HG03196 (cell line): Measurements from ENCODE around the gene NFKBIL1.

ENCODE experiments used
- ATAC-seq: cut with Tn5 transposase; IDR thresholded peaks from one replicate; pipeline ENCODE4 v1.9.1; 2021; ENCODE audit not compliant: unreplicated experiment

The NFKBIL1 gene

DNA sequence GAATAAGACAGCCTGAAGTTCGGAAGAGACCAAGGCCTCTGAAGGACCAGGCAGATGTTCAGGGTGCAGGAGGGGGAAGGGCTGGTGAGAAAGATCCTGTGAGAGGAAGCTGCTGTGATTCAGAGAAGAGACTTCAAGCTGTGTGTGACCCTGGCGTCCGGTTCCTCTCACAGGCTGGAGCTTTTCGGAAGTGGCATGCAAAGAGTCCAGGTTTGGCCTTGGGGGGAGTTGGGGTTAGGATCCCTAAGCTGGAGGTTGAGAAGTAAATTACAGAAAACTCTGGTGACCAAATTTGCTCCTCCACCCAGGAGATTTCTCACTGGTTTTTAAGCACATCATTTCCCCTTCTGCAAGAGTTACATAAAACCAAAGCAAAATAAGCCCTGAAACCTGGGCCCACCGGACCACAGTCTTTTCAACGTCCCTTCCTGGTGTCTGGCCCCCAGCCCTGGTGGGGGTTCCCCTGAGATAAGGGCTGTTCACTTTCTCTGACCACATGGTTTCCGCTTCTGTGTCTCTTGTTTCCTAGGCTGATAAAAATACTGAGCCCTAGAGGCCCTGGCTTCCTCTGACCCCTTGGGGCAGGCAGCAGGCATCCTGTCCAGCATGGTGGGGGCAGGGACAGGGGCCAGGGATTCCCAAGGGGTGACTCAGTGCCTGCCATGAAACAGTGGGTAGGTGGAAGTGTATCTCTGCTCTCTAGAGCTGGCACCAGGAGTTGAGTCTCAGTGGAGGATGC lies 12.7 kb downstream of the NFKBIL1 start:
- ATAC-seq, result peak; percentile 74

DNA sequence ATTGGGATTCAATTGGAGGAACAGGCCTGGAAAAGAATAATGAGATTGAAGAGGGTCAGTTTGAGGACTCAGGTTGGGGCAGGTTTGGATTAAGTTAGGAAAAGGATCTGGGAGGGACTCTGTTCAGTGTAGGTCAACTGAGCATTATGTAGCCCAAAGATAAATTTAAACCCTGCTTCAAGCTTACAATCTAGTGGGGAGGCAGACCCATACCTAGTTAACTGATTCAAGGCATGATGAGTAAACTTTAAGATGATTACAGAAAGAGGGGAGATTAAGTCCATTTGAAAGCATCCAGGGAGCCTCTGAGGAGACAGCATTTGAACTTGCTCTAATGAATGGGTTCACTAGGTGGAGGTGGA lies 13.3 kb downstream of the NFKBIL1 start:
- no peak for ATAC-seq

DNA sequence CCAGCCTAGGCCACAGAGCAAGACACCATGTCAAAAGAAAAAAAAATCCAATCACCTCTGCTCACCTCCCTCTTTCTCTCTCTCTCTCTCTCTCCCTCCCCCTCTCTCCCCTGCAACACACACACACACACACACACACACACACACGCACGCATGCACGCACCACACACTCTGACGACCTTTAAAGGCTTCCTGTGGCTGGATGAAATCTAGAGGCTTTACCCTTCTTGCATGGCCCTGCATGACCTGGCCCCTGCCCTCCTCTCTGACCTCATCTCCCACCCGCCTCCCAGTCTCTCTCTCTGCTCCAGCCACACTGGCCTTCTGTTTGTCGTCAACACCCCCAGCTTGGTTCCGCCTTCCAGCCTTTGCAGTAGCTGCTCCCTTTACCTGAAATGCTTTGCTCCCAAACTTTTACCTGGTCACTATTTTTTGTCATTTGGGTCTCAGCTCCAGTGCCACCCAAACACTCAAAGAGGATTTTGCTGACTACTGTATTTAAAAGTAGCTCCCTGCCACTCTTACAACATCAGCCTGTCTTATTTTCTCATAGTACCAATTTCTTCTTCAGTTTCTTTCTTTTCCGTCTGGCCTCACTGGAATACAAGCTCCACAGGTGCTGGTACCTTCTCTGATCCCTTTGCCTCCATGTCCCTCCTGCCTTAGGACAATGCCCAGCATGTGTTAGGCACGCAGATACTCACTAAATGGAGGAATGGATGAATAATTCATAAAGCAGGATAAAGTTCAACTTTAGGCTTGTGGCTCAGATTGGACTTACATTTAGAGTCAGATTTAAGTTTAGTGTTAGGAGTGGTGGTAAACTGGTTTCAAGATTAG lies 20.3 kb downstream of the NFKBIL1 start:
- ATAC-seq, result peak; percentile 2

DNA sequence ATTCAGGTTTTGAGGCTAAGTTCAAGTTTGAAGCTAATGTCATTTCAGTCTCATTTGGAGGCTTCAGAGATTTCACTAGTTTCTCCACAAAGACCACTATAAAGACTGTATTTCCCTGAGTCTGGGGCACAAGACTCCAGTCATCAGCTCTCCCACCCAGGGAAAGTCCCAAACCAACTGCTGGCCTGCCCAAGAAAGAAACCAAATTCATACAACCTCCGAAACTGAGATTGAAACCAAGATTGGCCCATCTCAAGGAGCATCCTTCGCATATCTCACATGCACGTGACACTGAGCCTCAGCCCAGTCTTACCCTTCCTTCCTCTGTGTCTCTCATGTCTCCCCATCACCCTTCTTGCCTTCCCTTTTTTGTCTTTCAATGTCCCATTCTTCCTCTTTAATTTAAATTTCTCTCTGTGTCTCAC lies 21.1 kb downstream of the NFKBIL1 start:
- ATAC-seq, result peak; percentile 56

DNA sequence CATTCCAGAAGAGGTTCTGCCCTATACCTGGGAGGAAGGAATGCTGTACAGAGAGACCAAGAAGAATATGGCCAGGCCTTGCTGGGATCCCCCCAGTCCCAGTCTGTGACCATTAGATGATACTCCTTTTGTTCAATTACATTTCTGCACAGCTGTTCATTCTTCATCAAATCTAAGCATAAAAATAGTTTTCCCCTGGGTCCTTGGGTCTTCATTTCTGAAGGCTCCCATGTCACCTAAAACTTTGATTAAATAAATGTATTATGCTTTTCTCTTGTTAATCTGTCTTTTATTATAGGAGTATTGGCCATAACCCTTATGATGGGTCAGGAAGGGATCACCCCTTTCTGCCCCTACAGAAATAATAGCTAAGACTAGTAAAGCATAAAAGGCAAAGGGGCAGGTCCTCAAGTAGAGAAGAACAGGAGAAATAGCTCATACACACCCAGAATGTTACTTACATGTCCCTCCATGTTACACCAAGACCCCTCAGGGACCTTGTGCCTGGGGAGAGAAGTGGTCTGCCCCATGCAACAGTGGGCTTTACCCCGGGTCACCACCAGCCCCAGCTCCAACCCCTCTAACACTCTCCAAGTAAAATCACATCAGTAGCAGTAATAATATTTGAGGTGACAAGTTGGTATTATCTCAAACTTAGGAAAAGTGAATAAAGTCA lies 22.6 kb downstream of the NFKBIL1 start:
- ATAC-seq, result no peak

DNA sequence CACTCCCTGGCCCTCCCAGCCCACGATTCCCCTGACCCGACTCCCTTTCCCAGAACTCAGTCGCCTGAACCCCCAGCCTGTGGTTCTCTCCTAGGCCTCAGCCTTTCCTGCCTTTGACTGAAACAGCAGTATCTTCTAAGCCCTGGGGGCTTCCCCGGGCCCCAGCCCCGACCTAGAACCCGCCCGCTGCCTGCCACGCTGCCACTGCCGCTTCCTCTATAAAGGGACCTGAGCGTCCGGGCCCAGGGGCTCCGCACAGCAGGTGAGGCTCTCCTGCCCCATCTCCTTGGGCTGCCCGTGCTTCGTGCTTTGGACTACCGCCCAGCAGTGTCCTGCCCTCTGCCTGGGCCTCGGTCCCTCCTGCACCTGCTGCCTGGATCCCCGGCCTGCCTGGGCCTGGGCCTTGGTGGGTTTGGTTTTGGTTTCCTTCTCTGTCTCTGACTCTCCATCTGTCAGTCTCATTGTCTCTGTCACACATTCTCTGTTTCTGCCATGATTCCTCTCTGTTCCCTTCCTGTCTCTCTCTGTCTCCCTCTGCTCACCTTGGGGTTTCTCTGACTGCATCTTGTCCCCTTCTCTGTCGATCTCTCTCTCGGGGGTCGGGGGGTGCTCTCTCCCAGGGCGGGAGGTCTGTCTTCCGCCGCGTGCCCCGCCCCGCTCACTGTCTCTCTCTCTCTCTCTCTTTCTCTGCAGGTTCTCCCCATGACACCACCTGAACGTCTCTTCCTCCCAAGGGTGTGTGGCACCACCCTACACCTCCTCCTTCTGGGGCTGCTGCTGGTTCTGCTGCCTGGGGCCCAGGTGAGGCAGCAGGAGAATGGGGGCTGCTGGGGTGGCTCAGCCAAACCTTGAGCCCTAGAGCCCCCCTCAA lies 24.9 kb downstream of the NFKBIL1 start, which contains the start of gene LTA:
LTA (plus strand) TSS at position 249 of the 871 bp plus-strand sequence; CDS start at position 703, 454 bp downstream.
- ATAC-seq, result peak; percentile 33

DNA sequence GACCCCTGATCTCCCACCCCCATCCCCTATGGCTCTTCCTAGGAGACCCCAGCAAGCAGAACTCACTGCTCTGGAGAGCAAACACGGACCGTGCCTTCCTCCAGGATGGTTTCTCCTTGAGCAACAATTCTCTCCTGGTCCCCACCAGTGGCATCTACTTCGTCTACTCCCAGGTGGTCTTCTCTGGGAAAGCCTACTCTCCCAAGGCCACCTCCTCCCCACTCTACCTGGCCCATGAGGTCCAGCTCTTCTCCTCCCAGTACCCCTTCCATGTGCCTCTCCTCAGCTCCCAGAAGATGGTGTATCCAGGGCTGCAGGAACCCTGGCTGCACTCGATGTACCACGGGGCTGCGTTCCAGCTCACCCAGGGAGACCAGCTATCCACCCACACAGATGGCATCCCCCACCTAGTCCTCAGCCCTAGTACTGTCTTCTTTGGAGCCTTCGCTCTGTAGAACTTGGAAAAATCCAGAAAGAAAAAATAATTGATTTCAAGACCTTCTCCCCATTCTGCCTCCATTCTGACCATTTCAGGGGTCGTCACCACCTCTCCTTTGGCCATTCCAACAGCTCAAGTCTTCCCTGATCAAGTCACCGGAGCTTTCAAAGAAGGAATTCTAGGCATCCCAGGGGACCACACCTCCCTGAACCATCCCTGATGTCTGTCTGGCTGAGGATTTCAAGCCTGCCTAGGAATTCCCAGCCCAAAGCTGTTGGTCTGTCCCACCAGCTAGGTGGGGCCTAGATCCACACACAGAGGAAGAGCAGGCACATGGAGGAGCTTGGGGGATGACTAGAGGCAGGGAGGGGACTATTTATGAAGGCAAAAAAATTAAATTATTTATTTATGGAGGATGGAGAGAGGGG lies 26.1 kb downstream of the NFKBIL1 start:
- ATAC-seq, result no peak

DNA sequence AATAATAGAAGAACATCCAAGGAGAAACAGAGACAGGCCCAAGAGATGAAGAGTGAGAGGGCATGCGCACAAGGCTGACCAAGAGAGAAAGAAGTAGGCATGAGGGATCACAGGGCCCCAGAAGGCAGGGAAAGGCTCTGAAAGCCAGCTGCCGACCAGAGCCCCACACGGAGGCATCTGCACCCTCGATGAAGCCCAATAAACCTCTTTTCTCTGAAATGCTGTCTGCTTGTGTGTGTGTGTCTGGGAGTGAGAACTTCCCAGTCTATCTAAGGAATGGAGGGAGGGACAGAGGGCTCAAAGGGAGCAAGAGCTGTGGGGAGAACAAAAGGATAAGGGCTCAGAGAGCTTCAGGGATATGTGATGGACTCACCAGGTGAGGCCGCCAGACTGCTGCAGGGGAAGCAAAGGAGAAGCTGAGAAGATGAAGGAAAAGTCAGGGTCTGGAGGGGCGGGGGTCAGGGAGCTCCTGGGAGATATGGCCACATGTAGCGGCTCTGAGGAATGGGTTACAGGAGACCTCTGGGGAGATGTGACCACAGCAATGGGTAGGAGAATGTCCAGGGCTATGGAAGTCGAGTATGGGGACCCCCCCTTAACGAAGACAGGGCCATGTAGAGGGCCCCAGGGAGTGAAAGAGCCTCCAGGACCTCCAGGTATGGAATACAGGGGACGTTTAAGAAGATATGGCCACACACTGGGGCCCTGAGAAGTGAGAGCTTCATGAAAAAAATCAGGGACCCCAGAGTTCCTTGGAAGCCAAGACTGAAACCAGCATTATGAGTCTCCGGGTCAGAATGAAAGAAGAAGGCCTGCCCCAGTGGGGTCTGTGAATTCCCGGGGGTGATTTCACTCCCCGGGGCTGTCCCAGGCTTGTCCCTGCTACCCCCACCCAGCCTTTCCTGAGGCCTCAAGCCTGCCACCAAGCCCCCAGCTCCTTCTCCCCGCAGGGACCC lies 27.0 kb downstream of the NFKBIL1 start:
- ATAC-seq, result no peak

DNA sequence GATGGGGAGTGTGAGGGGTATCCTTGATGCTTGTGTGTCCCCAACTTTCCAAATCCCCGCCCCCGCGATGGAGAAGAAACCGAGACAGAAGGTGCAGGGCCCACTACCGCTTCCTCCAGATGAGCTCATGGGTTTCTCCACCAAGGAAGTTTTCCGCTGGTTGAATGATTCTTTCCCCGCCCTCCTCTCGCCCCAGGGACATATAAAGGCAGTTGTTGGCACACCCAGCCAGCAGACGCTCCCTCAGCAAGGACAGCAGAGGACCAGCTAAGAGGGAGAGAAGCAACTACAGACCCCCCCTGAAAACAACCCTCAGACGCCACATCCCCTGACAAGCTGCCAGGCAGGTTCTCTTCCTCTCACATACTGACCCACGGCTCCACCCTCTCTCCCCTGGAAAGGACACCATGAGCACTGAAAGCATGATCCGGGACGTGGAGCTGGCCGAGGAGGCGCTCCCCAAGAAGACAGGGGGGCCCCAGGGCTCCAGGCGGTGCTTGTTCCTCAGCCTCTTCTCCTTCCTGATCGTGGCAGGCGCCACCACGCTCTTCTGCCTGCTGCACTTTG lies 28.0 kb downstream of the NFKBIL1 start, which contains the start of gene TNF:
TNF (plus strand) TSS at position 231 of the 567 bp plus-strand sequence; CDS start at position 408, 177 bp downstream.
- no peak for ATAC-seq

DNA sequence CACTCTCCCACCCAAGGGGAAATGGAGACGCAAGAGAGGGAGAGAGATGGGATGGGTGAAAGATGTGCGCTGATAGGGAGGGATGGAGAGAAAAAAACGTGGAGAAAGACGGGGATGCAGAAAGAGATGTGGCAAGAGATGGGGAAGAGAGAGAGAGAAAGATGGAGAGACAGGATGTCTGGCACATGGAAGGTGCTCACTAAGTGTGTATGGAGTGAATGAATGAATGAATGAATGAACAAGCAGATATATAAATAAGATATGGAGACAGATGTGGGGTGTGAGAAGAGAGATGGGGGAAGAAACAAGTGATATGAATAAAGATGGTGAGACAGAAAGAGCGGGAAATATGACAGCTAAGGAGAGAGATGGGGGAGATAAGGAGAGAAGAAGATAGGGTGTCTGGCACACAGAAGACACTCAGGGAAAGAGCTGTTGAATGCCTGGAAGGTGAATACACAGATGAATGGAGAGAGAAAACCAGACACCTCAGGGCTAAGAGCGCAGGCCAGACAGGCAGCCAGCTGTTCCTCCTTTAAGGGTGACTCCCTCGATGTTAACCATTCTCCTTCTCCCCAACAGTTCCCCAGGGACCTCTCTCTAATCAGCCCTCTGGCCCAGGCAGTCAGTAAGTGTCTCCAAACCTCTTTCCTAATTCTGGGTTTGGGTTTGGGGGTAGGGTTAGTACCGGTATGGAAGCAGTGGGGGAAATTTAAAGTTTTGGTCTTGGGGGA lies 28.7 kb downstream of the NFKBIL1 start:
- no peak for ATAC-seq

DNA sequence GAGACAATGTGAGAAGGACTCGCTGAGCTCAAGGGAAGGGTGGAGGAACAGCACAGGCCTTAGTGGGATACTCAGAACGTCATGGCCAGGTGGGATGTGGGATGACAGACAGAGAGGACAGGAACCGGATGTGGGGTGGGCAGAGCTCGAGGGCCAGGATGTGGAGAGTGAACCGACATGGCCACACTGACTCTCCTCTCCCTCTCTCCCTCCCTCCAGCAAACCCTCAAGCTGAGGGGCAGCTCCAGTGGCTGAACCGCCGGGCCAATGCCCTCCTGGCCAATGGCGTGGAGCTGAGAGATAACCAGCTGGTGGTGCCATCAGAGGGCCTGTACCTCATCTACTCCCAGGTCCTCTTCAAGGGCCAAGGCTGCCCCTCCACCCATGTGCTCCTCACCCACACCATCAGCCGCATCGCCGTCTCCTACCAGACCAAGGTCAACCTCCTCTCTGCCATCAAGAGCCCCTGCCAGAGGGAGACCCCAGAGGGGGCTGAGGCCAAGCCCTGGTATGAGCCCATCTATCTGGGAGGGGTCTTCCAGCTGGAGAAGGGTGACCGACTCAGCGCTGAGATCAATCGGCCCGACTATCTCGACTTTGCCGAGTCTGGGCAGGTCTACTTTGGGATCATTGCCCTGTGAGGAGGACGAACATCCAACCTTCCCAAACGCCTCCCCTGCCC lies 29.6 kb downstream of the NFKBIL1 start:
- ATAC-seq, result no peak

DNA sequence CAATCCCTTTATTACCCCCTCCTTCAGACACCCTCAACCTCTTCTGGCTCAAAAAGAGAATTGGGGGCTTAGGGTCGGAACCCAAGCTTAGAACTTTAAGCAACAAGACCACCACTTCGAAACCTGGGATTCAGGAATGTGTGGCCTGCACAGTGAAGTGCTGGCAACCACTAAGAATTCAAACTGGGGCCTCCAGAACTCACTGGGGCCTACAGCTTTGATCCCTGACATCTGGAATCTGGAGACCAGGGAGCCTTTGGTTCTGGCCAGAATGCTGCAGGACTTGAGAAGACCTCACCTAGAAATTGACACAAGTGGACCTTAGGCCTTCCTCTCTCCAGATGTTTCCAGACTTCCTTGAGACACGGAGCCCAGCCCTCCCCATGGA lies 30.2 kb downstream of the NFKBIL1 start:
- no peak for ATAC-seq

DNA sequence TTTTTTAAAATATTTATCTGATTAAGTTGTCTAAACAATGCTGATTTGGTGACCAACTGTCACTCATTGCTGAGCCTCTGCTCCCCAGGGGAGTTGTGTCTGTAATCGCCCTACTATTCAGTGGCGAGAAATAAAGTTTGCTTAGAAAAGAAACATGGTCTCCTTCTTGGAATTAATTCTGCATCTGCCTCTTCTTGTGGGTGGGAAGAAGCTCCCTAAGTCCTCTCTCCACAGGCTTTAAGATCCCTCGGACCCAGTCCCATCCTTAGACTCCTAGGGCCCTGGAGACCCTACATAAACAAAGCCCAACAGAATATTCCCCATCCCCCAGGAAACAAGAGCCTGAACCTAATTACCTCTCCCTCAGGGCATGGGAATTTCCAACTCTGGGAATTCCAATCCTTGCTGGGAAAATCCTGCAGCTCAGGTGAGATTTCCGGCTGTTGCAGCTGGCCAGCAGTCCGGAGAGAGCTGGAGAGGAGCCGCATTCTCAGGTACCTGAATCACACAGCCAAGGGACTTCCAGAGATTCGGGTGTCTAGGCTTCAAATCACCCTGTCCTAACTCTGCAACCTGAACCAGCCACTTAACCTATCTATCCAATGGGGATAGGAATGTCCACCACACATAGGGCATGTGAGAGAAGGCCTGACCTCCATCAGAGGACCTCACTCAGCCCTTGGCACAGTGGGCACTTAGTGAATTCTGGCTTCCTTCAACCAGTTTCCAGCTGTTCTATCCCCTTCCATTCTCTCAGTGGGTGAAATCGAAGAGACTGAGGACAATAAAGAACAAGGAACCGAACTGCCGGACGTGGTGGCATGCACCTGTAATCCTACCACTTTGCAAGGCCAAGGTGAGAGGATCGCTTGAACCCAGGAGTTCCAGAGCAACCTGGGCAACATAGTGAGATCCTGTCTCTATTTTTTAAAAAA lies 31.0 kb downstream of the NFKBIL1 start:
- no peak for ATAC-seq

DNA sequence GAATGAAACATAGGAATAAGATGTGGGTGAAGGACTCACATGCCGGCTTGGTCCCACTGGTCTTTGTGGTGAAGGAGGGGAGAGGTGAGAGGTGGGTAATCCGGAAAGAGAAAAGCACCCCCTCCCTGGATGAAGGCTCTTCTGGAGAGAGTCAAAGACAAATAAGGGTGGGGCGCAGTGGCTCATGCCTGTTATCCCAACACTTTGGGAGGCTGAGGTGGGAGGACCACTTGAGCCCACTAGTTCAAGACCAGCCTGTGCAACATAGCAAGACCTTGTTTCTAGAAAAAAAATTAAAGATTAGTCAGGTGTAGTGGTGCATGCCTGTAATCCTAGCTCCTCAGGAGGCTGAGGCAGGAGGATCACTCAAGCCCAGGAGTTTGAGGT lies 31.7 kb downstream of the NFKBIL1 start:
- ATAC-seq, result no peak

DNA sequence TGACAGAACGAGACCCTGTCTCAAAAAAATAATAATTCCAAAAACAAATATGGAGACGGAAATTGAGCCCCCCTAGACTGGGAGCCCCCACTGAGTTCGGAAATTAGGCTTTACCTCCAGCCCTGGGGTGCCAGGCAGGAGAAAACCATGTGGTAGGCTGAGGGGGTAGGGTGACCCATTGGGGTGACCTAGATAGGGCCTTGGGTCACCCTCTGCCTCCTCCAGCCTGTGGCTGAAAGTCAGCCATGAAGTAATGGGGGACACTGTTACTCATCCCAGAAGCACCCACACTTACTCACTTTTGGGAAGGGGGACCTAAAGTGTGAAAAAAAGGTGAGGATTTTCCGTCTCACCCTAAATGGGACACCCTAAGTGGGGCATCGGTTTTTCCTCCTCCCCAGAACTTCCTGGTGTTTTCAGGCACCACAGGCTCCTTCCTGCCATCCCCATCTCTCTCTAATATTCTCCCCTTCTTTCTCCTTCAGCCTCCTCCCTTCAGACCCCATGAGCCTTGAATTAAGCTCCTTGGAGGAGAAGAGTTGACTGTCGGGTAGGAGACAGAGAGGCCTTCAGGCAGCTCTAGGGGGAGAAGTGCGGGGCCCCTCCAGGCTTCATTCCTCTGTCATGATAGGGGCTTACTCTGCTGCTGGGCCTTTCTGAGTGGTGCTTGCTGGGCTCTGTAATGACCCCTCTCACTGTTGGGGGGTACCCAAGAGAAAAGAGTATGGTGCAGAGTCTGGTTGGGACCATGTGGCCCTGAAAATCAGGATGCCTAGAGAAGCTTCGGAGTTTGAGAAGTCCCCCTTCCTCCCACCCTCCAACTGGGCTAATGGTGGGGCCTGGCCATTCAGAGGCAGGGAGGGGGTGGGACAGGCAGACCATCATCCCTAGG lies 32.4 kb downstream of the NFKBIL1 start:
- ATAC-seq, result no peak
